ENCODE results near the gene AHSG. TPM values are rescaled to one million over a fixed set of nuclear protein-coding genes. Genes with fewer than 3 reads are reported as not detected.

The AHSG gene
- total RNA-seq, 2 experiments from 2014 or later = not detected

GRCh38 chr3:186635532-186635931, 22.7 kb downstream of the AHSG start:
- H3K9me3 Mint-ChIP-seq = no peaks in the 10 kb centered on the region
- H3K4me1 Mint-ChIP-seq (ENCODE audit: low read depth) = no peaks in the 10 kb centered on the region
- DNase-seq = no peak
- peaks cover 14% of the 10 kb centered on the region for H3K27me3 Mint-ChIP-seq
- no peaks in the 10 kb centered on the region for H3K36me3 Mint-ChIP-seq (ENCODE audit: low read depth)
- H3K27ac Mint-ChIP-seq = no peak overlapping the region
- ChIA-PET CTCF (interaction anchor here (12.7 kb wide), 1 partner anchor 20 kb away, joined by 103 read pairs; the partner anchor contains the start of gene AHSG), POLR2A (no interaction called here)
- no peak for TF ChIP-seq CTCF (IDR thresholded peaks at IDR 0.05)
- intact Hi-C loops (cut with micrococcal nuclease) = no loop called here
- no peak overlapping the region for H3K4me3 Mint-ChIP-seq
- ATAC-seq = no peak

GRCh38 chr3:186636536-186636935, 23.7 kb downstream of the AHSG start:
- DNase-seq = no peak
- no peak for ATAC-seq
- Mint-ChIP-seq H3K4me1 (ENCODE audit: low read depth) (peaks cover 5% of the 10 kb centered on the region), H3K9me3 (no peaks in the 10 kb centered on the region), H3K4me3 (no peak overlapping the region), H3K36me3 (ENCODE audit: low read depth) (no peaks in the 10 kb centered on the region), H3K27ac (no peak overlapping the region), H3K27me3 (peaks cover 18% of the 10 kb centered on the region)
- TF ChIP-seq CTCF (IDR thresholded peaks at IDR 0.05) = no peak
- CTCF ChIA-PET = interaction anchor here (12.7 kb wide), 1 partner anchor 21 kb away, joined by 103 read pairs; the partner anchor contains the start of gene AHSG
- intact Hi-C loops (cut with micrococcal nuclease) = no loop called here
- POLR2A ChIA-PET = interaction anchor here (0.7 kb wide), 1 partner anchor 573 kb away, joined by 3 read pairs; no protein-coding TSS in a partner anchor

GRCh38 chr3:186637686-186638085, 24.8 kb downstream of the AHSG start:
- ATAC-seq (no peak), DNase-seq (no peak)
- peaks cover 13% of the 10 kb centered on the region for H3K4me1 Mint-ChIP-seq (ENCODE audit: low read depth)
- POLR2A ChIA-PET = no interaction called here
- intact Hi-C loops (cut with micrococcal nuclease) = no loop called here
- no peak for TF ChIP-seq CTCF (IDR thresholded peaks at IDR 0.05)
- no peaks in the 10 kb centered on the region for H3K36me3 Mint-ChIP-seq (ENCODE audit: low read depth)
- H3K4me3 Mint-ChIP-seq = no peak overlapping the region
- CTCF ChIA-PET = interaction anchor here (12.7 kb wide), 1 partner anchor 22 kb away, joined by 103 read pairs; the partner anchor contains the start of gene AHSG
- H3K27ac Mint-ChIP-seq = no peak overlapping the region
- H3K9me3 Mint-ChIP-seq = no peaks in the 10 kb centered on the region
- H3K27me3 Mint-ChIP-seq = peaks cover 18% of the 10 kb centered on the region

- H3K27me3 Mint-ChIP-seq = peaks cover 18% of the 10 kb centered on the region
- no peak for ATAC-seq
- H3K4me3 Mint-ChIP-seq = no peak overlapping the region
- H3K27ac Mint-ChIP-seq = no peak overlapping the region
- intact Hi-C loops (cut with micrococcal nuclease) = no loop called here
- no peaks in the 10 kb centered on the region for H3K9me3 Mint-ChIP-seq
- TF ChIP-seq CTCF (IDR thresholded peaks at IDR 0.05) = no peak
- H3K4me1 Mint-ChIP-seq (ENCODE audit: low read depth) = peaks cover 19% of the 10 kb centered on the region
- ChIA-PET CTCF (interaction anchor here (12.7 kb wide), 1 partner anchor 23 kb away, joined by 103 read pairs; the partner anchor contains the start of gene AHSG), POLR2A (no interaction called here)
- no peak for DNase-seq
- no peaks in the 10 kb centered on the region for H3K36me3 Mint-ChIP-seq (ENCODE audit: low read depth)
These were observed 25.4 kb downstream of the AHSG start for GRCh38 chr3:186638259-186638658.

- CTCF ChIA-PET = interaction anchor here (12.7 kb wide), 1 partner anchor 24 kb away, joined by 103 read pairs; the partner anchor contains the start of gene AHSG
- H3K27ac Mint-ChIP-seq = no peak within 1 kb of the TSS
These were observed 27.1 kb downstream of the AHSG start, which contains the start of gene FETUB for GRCh38 chr3:186639778-186640472. Gene FETUB (plus strand): TSS chr3:186640399. CDS start chr3:186640461, 62 bp downstream.

More at GRCh38 chr3:186639778-186640472, 27.1 kb downstream of the AHSG start, which contains the start of gene FETUB:
- no peaks in the 10 kb centered on the region for H3K9me3 Mint-ChIP-seq
- POLR2A ChIA-PET = interaction anchor here (1.2 kb wide), 1 partner anchor 15 kb away, joined by 3 read pairs; no protein-coding TSS in a partner anchor
- no peak for DNase-seq
- peaks cover 18% of the 10 kb centered on the region for H3K27me3 Mint-ChIP-seq
- H3K36me3 Mint-ChIP-seq (ENCODE audit: low read depth) = no peaks in the 10 kb centered on the region
- no peak for TF ChIP-seq CTCF (IDR thresholded peaks at IDR 0.05)
- no peak for ATAC-seq
- peaks cover 25% of the 10 kb centered on the region for H3K4me1 Mint-ChIP-seq (ENCODE audit: low read depth)
- H3K4me3 Mint-ChIP-seq = no peak within 1 kb of the TSS
- intact Hi-C loops (cut with micrococcal nuclease) = no loop called here

Measured in activated CD8-positive, alpha-beta T cell treated with anti-CD3 and anti-CD28 coated beads for 36 hours (primary cell).